Measurements from ENCODE around the gene NIF3L1. TPM values are rescaled to one million over a fixed set of nuclear protein-coding genes. Genes with fewer than 3 reads are reported as not detected.

The NIF3L1 gene
- total and polyA plus RNA-seq, 2 of the 8 experiments (the other 6 are each of a cell fraction or from before 2014, with no cell fraction given) = 63.4 to 126 TPM

- Histone ChIP-seq H3K4me3 (ENCODE audit: extremely low read depth in 1 of 4, insufficient read depth in 2 of 4, low read depth in 3 of 4, low read length in 4 of 4) (no peak overlapping the region), H2BK12ac (ENCODE audit: low read depth, low read length) (no peak overlapping the region), H3K9ac (replicated peaks in 1 of 4; ENCODE audit: extremely low read depth in 1 of 4, low read depth in 3 of 4, low read length in 3 of 4) (no peak overlapping the region), H4K8ac (ENCODE audit: extremely low read depth, insufficient read depth, low read length) (no peak overlapping the region), H2BK20ac (ENCODE audit: low read length) (no peak overlapping the region), H3K18ac (ENCODE audit: extremely low read depth, low read length) (no peak overlapping the region), H3K27ac (ENCODE audit: low read depth, low read length) (no peak overlapping the region), H3K79me2 (ENCODE audit: control insufficient read depth in 1 of 2, insufficient read depth in 2 of 2, low read length in 2 of 2) (peaks cover 6 to 27% of the 10 kb centered on the region in 2 experiments; a peak in 3 of 4 replicates), H3K23me2 (ENCODE audit: low read depth, low read length) (no peaks in the 10 kb centered on the region), H3K4me2 (ENCODE audit: insufficient read depth in 1 of 2, low read depth in 2 of 2, low read length in 2 of 2) (no peak overlapping the region), H4K5ac (ENCODE audit: insufficient read length, low read depth, low read length) (no peak overlapping the region), H4K91ac (replicated peaks; ENCODE audit: insufficient read length, low read length) (no peak overlapping the region), H2BK5ac (ENCODE audit: low read depth, low read length) (no peak overlapping the region), H3K79me1 (ENCODE audit: low read depth, low read length) (no peaks in the 10 kb centered on the region), H2BK120ac (replicated peaks; ENCODE audit: low read depth, low read length) (no peak overlapping the region), H3K9me3 (ENCODE audit: insufficient read depth in 2 of 2, low read depth in 1 of 2, low read length in 1 of 2) (no peaks in the 10 kb centered on the region), H2AK5ac (ENCODE audit: low read depth, low read length) (no peak overlapping the region), H2AFZ (ENCODE audit: low read length) (no peak overlapping the region), H3K56ac (replicated peaks; ENCODE audit: insufficient read length, low read depth, low read length) (no peak overlapping the region), H3K14ac (ENCODE audit: insufficient read length) (no peak overlapping the region), H3K27me3 (replicated peaks in 1 of 4; ENCODE audit: control insufficient read depth in 3 of 4, extremely low read depth in 1 of 4, insufficient read depth in 3 of 4, low read length in 3 of 4) (no peaks in the 10 kb centered on the region), H3K4me1 (replicated peaks in 1 of 4; ENCODE audit: control insufficient read depth in 3 of 4, insufficient read depth in 4 of 4, low read length in 3 of 4) (peaks cover 0 to 4% (median 0%) of the 10 kb centered on the region in 4 experiments; a peak in 1 of 7 replicates), H4K20me1 (replicated peaks in 1 of 2; ENCODE audit: control insufficient read depth in 1 of 2, insufficient read depth in 2 of 2, low read length in 2 of 2) (peaks cover 2% of the 10 kb centered on the region in 2 experiments), H3K23ac (ENCODE audit: insufficient read length) (no peak overlapping the region), H3K36me3 (ENCODE audit: control insufficient read depth in 2 of 4, insufficient read depth in 4 of 4, low read length in 3 of 4) (peaks cover 25 to 96% (median 70%) of the 10 kb centered on the region in 4 experiments), H2BK15ac (ENCODE audit: low read length) (no peak overlapping the region), H3K4ac (replicated peaks; ENCODE audit: insufficient read length, low read depth, low read length) (no peak overlapping the region)
- WGBS, 2 experiments (ENCODE audit: extremely low coverage in 1 of 2, insufficient coverage in 1 of 2, insufficient read length in 1 of 2, insufficient replicate concordance in 2 of 2, low coverage in 1 of 2, low lambda C conversion rate in 2 of 2, missing lambda C conversion rate in 1 of 2) = 85% methylated on average over 8 of the region's 8 CpGs; no CpG with 5 or more reads in 1 of the 2 experiments
- ChIA-PET POLR2A (ENCODE audit: partially characterized antibody) (interaction anchor here (1.1 to 1.9 kb wide), 3 partner anchors 11 to 39 kb away, joined by 3 to 5 read pairs (median 4); no protein-coding TSS in a partner anchor), CTCF (ENCODE audit: partially characterized antibody) (interaction anchor here (1.1 to 1.6 kb wide), 5 partner anchors 10 to 152 kb away, joined by 3 to 5 read pairs (median 3); no protein-coding TSS in a partner anchor)
- DNase-seq (ENCODE audit: low read depth in 1 of 2, low spot score in 2 of 2) (no peak), FAIRE-seq (no peak)
- TF ChIP-seq BCL11A (IDR thresholded peaks at IDR 0.05; ENCODE audit: low read depth in 2 of 2, low read length in 2 of 2) = no peak
These were observed 32.4 kb upstream of the NIF3L1 start for GRCh38 chr2:200856806-200857205.
